IPS-18a (cell line): ENCODE measurements around the gene LDLRAD1.
"Not testable (repeated sequence)": the region's sequence is repeated elsewhere in the genome, so short reads cannot be mapped to it uniquely, and the experiment has no call there.

Experiments used
- H3K27ac ChIP-seq: one replicate; pipeline ENCODE4 v1.5.1; 2013; ENCODE audit warnings: low read length
- H3K27me3 ChIP-seq: one replicate; pipeline ENCODE4 v1.6.1; 2013; ENCODE audit warnings: mild to moderate bottlenecking, low read length; ENCODE audit not compliant: control insufficient read depth, insufficient read depth
- H3K36me3 ChIP-seq: one replicate; pipeline ENCODE4 v1.6.1; 2013; ENCODE audit warnings: low read depth, low read length; ENCODE audit not compliant: control insufficient read depth
- H3K4me1 ChIP-seq: one replicate; pipeline ENCODE4 v1.6.1; 2013; ENCODE audit warnings: low read depth, low read length; ENCODE audit not compliant: control insufficient read depth
- H3K4me3 ChIP-seq: one replicate; pipeline ENCODE4 v1.5.1; 2013; ENCODE audit warnings: low read length
- H3K9ac ChIP-seq: one replicate; pipeline ENCODE4 v1.6.1; 2013; ENCODE audit warnings: mild to moderate bottlenecking, low read length, moderate library complexity
- H3K9me3 ChIP-seq: one replicate; pipeline ENCODE4 v1.6.1; 2013; ENCODE audit warnings: low read depth, low read length; ENCODE audit not compliant: control insufficient read depth

The LDLRAD1 gene

GRCh38 chr1:54013393-54014008 is 4.5 kb downstream of the LDLRAD1 start:
- H3K27ac ChIP-seq: no peak overlapping the region

DNA sequence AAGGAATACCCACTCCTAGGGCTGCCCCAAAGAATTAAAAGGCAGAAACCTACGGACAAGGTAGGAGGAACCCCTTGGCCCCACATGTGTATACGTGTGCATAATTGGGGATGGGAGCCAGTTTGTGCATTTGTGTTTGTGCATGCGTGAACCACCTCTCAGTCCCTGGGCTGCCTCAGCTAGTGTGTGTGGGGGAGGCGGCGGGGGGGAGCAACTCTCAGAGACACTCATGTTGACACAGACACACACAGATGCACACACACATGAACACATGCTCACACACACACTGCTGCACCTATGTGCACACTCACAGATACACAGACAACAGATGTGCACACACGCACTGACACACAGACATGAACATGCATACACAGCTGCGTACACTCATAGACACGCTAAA is 5.1 kb downstream of the LDLRAD1 start:
- Histone ChIP-seq H3K27me3 (no peaks in the 10 kb centered on the region), H3K4me3 (no peak overlapping the region), H3K9ac (no peak overlapping the region), H3K9me3 (no peaks in the 10 kb centered on the region), H3K4me1 (no peaks in the 10 kb centered on the region), H3K36me3 (no peaks in the 10 kb centered on the region), H3K27ac (no peak overlapping the region)

More at GRCh38 chr1:54013393-54014008, 4.5 kb downstream of the LDLRAD1 start:
- H3K27me3 ChIP-seq: no peaks in the 10 kb centered on the region
- H3K9me3 ChIP-seq: no peaks in the 10 kb centered on the region
- H3K36me3 ChIP-seq: no peaks in the 10 kb centered on the region
- H3K4me3 ChIP-seq: no peak overlapping the region
- no peak overlapping the region for H3K9ac ChIP-seq
- H3K4me1 ChIP-seq: no peaks in the 10 kb centered on the region

- Histone ChIP-seq H3K36me3 (no peaks in the 10 kb centered on the region), H3K27ac (no peak overlapping the region), H3K9me3 (no peaks in the 10 kb centered on the region), H3K9ac (no peak overlapping the region), H3K4me3 (no peak overlapping the region), H3K27me3 (no peaks in the 10 kb centered on the region), H3K4me1 (no peaks in the 10 kb centered on the region)
Observed at GRCh38 chr1:54012008-54012325, 6.0 kb downstream of the LDLRAD1 start.

GRCh38 chr1:54011316-54012007 is 6.5 kb downstream of the LDLRAD1 start:
- Histone ChIP-seq H3K36me3 (no peaks in the 10 kb centered on the region), H3K4me3 (no peak overlapping the region), H3K9me3 (no peaks in the 10 kb centered on the region), H3K9ac (no peak overlapping the region), H3K27ac (no peak overlapping the region), H3K4me1 (no peaks in the 10 kb centered on the region), H3K27me3 (no peaks in the 10 kb centered on the region)

GRCh38 chr1:54010415-54011117 is 7.4 kb downstream of the LDLRAD1 start:
- Histone ChIP-seq H3K27me3 (no peaks in the 10 kb centered on the region), H3K27ac (no peak overlapping the region), H3K36me3 (no peaks in the 10 kb centered on the region), H3K4me1 (no peaks in the 10 kb centered on the region), H3K9ac (no peak overlapping the region), H3K4me3 (no peak overlapping the region), H3K9me3 (no peaks in the 10 kb centered on the region)

- no peaks in the 10 kb centered on the region for H3K27me3 ChIP-seq
- no peak overlapping the region for H3K9ac ChIP-seq
- H3K9me3 ChIP-seq: no peaks in the 10 kb centered on the region
- H3K4me3 ChIP-seq: no peak overlapping the region
- no peak overlapping the region for H3K27ac ChIP-seq
- no peaks in the 10 kb centered on the region for H3K4me1 ChIP-seq
- no peaks in the 10 kb centered on the region for H3K36me3 ChIP-seq
Observed at GRCh38 chr1:54009406-54009805, 8.6 kb downstream of the LDLRAD1 start.

DNA sequence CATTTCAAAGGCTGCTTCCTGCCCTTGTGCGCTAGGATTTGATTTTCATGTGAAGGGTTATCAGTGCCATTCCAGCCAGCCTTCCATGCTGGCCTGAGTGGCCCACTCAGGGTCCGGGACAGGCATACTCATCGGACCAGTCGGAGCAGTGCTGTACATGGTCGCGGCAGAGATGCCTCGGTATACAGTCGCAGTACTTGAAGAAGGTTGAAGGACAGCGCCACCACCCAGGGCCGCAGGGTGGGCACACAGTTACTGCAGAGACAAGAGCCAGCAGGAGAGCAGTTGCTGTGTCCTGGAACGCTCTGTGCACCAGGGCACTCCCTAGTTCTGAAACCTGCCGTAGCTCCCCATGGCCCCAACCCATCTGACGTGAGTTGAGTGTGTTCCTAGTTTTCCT is 9.1 kb downstream of the LDLRAD1 start:
- Histone ChIP-seq H3K9ac (no peak overlapping the region), H3K9me3 (no peaks in the 10 kb centered on the region), H3K36me3 (no peaks in the 10 kb centered on the region), H3K4me3 (no peak overlapping the region), H3K4me1 (no peaks in the 10 kb centered on the region), H3K27ac (no peak overlapping the region), H3K27me3 (no peaks in the 10 kb centered on the region)

GRCh38 chr1:54007613-54008012 is 10.4 kb downstream of the LDLRAD1 start:
- Histone ChIP-seq H3K4me3 (no peak overlapping the region), H3K27ac (no peak overlapping the region), H3K9ac (no peak overlapping the region), H3K27me3 (no peaks in the 10 kb centered on the region), H3K4me1 (no peaks in the 10 kb centered on the region), H3K36me3 (no peaks in the 10 kb centered on the region), H3K9me3 (no peaks in the 10 kb centered on the region)

DNA sequence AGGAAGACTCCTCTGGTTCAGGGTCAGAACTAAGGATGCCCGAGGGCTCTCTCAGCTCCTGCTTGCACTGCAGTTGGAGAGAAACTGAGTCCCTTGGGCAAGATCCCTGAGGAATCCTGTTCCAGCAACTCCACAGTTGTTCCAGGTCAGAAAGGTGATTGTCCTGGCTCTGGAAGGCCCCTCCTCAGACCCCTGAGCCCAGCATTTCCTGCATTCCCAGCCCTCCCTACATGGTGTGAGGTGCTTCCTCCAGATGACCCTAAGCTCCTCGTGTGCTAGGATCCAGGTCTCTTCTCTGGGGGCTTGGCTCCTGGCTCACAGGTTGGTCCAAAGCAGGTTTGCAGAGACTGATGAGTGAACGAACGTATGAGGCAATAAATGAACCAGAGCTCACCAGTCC is 11.5 kb downstream of the LDLRAD1 start:
- Histone ChIP-seq H3K9me3 (no peaks in the 10 kb centered on the region), H3K9ac (no peak overlapping the region), H3K4me1 (no peaks in the 10 kb centered on the region), H3K27ac (no peak overlapping the region), H3K4me3 (no peak overlapping the region), H3K36me3 (no peaks in the 10 kb centered on the region), H3K27me3 (no peaks in the 10 kb centered on the region)

DNA sequence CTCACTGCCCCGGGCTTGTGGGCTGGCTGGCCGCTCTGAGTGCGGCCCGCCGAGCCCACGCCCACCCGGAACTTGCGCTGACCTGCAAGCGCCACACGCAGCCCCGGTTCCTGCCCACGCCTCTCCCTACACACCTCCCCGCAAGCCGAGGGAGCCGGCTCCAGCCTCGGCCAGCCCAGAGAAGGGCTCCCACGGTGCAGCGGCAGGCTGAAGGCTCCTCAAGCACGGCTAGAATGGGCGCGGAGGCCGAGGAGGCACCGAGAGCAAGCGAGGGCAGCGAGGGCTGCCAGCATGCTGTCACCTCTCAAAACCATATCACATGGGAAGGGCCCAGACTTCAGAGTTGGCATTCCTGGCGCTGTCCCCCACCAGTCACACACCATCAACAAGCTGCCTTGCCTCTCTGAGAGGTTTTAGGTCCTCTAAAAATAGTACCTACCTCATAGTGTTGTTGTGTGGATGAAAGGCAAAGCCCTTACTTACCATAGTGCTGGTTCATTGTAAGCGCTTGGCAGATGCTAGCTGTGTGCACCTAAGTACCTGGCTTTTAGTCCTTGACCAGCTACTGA is 13.4 kb downstream of the LDLRAD1 start:
- Histone ChIP-seq H3K27me3 (no peaks in the 10 kb centered on the region), H3K36me3 (no peaks in the 10 kb centered on the region), H3K4me3 (no peak overlapping the region), H3K9me3 (no peaks in the 10 kb centered on the region), H3K27ac (no peak overlapping the region), H3K9ac (no peak overlapping the region), H3K4me1 (no peaks in the 10 kb centered on the region)

GRCh38 chr1:54003750-54004480 is 14.1 kb downstream of the LDLRAD1 start:
- H3K27me3 ChIP-seq, H3K4me3 ChIP-seq, H3K27ac ChIP-seq, H3K36me3 ChIP-seq, H3K9ac ChIP-seq, H3K9me3 ChIP-seq, H3K4me1 ChIP-seq: not testable (repeated sequence)
